Measurements from ENCODE around the gene RAB19. TPM values are rescaled to one million over a fixed set of nuclear protein-coding genes. Genes with fewer than 3 reads are reported as not detected.

RAB19 gene
- total RNA-seq, 2 donors from 2014 or later = not detected

DNA sequence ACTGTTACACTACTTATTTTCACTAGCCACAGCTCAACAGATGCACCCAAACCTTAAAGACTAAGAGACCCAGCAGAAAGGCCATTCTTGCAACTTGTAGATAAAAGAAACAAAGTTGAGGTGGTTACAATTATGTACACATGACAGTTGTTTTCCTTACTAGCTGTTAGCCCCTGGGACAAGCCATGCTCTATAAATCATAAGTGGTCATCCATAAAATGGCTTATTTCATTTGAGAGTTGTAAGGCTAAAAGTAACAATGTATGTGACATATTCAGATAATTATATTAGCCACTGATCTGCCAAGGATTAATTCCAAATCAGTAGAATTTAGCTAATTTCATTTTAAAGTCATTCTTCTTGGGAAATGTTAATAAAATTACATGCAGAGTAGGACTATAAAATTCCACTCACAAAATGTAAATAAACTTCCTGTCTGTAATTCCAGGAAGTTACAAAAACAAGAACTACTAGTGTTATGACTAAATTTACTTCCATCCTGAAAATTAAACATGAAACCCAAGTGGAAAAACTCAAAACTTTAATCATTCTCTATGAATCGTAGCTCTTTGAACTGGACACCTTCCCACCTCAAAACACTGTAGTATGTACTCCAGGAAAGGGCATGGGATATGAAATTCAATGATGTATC, 18.8 kb upstream of the RAB19 start:
- peaks cover 17% of the 10 kb centered on the region for H3K36me3 ChIP-seq
- DNase-seq (ENCODE audit: low spot score) = no peak
- H3K4me1 ChIP-seq = no peaks in the 10 kb centered on the region
- no peaks in the 10 kb centered on the region for H3K9me3 ChIP-seq
- no peak overlapping the region for H3K4me3 ChIP-seq
- no peaks in the 10 kb centered on the region for H3K27me3 ChIP-seq
- no peak overlapping the region for H3K27ac ChIP-seq
- TF ChIP-seq, protein P1, sequence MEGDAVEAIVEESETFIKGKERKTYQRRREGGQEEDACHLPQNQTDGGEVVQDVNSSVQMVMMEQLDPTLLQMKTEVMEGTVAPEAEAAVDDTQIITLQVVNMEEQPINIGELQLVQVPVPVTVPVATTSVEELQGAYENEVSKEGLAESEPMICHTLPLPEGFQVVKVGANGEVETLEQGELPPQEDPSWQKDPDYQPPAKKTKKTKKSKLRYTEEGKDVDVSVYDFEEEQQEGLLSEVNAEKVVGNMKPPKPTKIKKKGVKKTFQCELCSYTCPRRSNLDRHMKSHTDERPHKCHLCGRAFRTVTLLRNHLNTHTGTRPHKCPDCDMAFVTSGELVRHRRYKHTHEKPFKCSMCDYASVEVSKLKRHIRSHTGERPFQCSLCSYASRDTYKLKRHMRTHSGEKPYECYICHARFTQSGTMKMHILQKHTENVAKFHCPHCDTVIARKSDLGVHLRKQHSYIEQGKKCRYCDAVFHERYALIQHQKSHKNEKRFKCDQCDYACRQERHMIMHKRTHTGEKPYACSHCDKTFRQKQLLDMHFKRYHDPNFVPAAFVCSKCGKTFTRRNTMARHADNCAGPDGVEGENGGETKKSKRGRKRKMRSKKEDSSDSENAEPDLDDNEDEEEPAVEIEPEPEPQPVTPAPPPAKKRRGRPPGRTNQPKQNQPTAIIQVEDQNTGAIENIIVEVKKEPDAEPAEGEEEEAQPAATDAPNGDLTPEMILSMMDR (IDR thresholded peaks at IDR 0.05) = no peak

DNA sequence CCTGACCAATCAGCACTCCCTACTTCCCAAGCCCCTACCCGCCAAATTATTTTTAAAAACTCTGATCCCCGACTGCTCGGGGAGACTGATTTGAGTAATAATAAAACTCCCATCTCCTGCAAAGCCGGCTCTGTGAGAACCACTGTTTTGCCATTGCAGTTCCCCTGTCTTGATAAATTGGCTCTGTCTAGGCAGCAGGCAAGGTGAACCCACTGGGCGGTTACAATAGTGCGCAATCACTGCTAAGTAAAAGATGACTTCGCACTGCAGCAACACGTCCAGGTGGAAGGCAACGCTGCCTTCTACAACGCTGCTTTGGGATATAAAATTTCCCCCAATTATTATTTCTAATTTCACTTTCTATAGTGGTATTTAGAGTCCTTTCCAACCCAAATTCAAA, 14.4 kb upstream of the RAB19 start:
- H3K9me3 ChIP-seq = no peaks in the 10 kb centered on the region
- no peak overlapping the region for H3K4me3 ChIP-seq
- TF ChIP-seq, protein P1 (IDR thresholded peaks at IDR 0.05) = no peak
- H3K4me1 ChIP-seq = no peaks in the 10 kb centered on the region
- no peaks in the 10 kb centered on the region for H3K36me3 ChIP-seq
- no peak for DNase-seq (ENCODE audit: low spot score)
- H3K27ac ChIP-seq = no peak overlapping the region
- no peaks in the 10 kb centered on the region for H3K27me3 ChIP-seq

DNA sequence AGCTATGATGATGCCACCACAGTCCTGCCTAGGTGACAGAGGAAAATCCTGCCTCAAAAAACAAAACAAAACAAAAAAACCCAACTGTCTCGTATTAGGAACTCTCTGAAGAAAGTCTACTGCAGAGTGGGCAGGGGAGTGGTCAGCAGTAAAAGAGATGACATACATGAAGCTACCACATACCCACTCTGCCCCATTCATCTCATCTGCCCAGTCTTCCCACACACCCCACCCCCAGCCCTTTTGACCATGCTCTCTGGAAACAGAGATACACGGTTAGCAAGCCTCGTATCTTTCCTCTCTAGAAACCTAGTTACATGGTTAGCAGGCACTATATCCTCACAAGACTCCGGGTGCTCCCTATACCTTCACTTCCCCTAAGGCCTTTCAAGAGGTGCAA, 13.8 kb upstream of the RAB19 start:
- TF ChIP-seq, protein P1 (IDR thresholded peaks at IDR 0.05) = no peak
- H3K36me3 ChIP-seq = no peaks in the 10 kb centered on the region
- H3K4me1 ChIP-seq = no peaks in the 10 kb centered on the region
- H3K9me3 ChIP-seq = no peaks in the 10 kb centered on the region
- H3K27me3 ChIP-seq = no peaks in the 10 kb centered on the region
- DNase-seq (ENCODE audit: low spot score) = no peak
- H3K4me3 ChIP-seq = no peak overlapping the region
- H3K27ac ChIP-seq = no peak overlapping the region

DNA sequence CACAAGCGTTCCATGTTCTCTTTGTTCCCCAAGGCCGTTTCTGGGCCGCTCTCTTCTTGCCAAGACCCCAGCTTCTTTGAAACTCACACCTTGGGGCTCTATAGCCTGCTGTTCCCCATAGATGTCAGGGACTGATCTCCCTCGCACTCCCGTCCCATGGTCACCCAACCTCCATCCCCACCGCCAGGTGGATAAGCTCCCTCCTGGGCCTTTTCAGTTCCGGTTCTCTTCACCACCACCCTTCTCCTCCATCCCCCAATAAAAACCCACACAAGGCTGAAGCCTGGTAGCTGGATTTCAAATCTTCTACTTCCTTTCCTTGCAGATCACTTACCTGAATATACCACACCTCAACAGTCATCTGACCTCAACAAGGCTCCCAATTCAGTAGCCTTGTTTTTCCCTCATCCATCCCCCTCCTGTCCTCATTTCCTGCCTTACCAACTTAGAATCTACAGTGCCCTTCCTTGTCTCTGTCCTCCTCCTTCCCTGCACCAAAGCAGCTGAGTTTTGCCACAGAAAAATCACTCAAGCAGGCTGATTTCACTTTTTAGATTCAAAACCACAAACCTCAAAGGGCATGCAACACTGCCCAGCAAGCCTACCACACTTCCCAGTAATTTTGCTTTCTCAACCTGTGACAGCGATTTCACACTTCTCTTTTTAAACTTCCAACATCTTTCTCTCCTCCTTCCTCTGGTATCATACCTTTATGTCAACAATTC, 13.2 kb upstream of the RAB19 start:
- H3K36me3 ChIP-seq = no peaks in the 10 kb centered on the region
- TF ChIP-seq, protein P1 (IDR thresholded peaks at IDR 0.05) = no peak
- no peaks in the 10 kb centered on the region for H3K4me1 ChIP-seq
- DNase-seq (ENCODE audit: low spot score) = no peak
- no peak overlapping the region for H3K27ac ChIP-seq
- no peaks in the 10 kb centered on the region for H3K9me3 ChIP-seq
- H3K4me3 ChIP-seq = no peak overlapping the region
- no peaks in the 10 kb centered on the region for H3K27me3 ChIP-seq

DNA sequence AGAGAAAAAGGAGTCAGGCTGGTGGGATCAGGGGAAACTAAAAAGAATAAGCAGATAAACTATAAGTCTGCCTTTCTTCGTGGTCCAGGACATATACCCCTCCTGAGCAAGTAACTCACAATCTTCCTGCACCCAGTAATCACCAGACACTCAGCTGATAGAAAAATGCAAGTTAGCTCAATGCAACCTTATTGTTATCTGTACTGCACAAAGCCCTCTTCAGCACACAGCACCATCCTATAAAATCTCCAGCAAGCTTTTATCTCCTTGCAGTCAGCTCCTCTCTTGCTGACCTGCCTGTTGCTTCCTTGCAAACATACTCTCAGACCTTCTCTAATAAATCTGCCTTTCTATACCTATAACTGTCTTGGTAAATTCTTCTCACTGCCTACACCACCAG, 12.2 kb upstream of the RAB19 start:
- H3K27ac ChIP-seq = no peak overlapping the region
- H3K27me3 ChIP-seq = no peaks in the 10 kb centered on the region
- no peaks in the 10 kb centered on the region for H3K36me3 ChIP-seq
- H3K4me1 ChIP-seq = peaks cover 0 to 3% of the 10 kb centered on the region in 2 donors
- H3K4me3 ChIP-seq = no peak overlapping the region
- H3K9me3 ChIP-seq = no peaks in the 10 kb centered on the region
- DNase-seq (ENCODE audit: low spot score) = no peak
- TF ChIP-seq, protein P1 (IDR thresholded peaks at IDR 0.05) = no peak
